ENCODE measurements around the gene ATP2B1.

DNA sequence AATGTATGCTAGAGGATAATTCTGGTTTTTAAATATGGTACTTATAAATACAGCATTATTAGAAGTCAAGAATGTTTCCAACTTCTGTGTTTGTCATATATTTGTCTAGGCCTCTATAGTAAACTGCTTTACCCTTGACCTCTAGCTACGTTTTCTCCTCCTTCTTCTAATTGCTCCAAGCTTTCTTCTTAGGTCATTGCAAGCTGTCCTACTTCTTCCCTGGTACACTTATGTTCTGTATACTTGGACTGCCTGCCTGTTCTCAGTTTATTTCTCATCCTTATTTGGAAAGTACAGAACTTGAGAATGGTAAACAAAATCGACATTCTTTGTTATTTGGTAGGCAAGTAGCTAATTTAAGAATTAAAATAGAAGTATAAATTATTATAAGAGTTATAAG is 23.9 kb upstream of the ATP2B1 start:
- no peak for TF ChIP-seq EZH2 (IDR thresholded peaks at IDR 0.05)
- TF ChIP-seq CTCF (IDR thresholded peaks at IDR 0.05), result no peak

Measured in neural progenitor cell (in vitro differentiated cells).